Upper lobe of right lung (tissue), 1 donor: ENCODE results near the gene ARMC9. TPM values are rescaled to one million over a fixed set of nuclear protein-coding genes. Genes with fewer than 3 reads are reported as not detected.
A peak's percentile ranks its signal among the peaks of the same experiment; 100 is the strongest.

Experiments
- ATAC-seq: fragments of 200-7000 bp; cut with Tn5 transposase; one replicate; pipeline ENCODE4 v1.9.1; 2020; ENCODE audit warnings: mild to moderate bottlenecking, moderate library complexity
- DNase-seq: peaks from one replicate; pipeline ENCODE4 v3.0.0-alpha.2; 2020
- H3K27ac ChIP-seq: fragments of 200-600 bp; one replicate; pipeline ENCODE4 v1.8.0; 2022
- H3K27me3 ChIP-seq: fragments of 200-600 bp; one replicate; pipeline ENCODE4 v1.8.0; 2022; ENCODE audit warnings: mild to moderate bottlenecking
- H3K36me3 ChIP-seq: fragments of 200-600 bp; one replicate; pipeline ENCODE4 v1.8.0; 2022
- H3K4me1 ChIP-seq: fragments of 200-600 bp; one replicate; pipeline ENCODE4 v1.8.0; 2022
- H3K4me3 ChIP-seq: fragments of 200-600 bp; one replicate; pipeline ENCODE4 v1.8.0; 2022; ENCODE audit warnings: mild to moderate bottlenecking
- H3K9me3 ChIP-seq: fragments of 200-600 bp; one replicate; pipeline ENCODE4 v1.8.0; 2022
- intact Hi-C: fragments of 100-400 bp; cut with DNase I; formaldehyde crosslinking; loops from one replicate; pipeline ENCODE4 v1.11.0; 2022
- total RNA-seq: library from RNA; stranded (reverse); fragmentation: NEBNext Ultra II Directional; extraction: Animal tissue kit (Norgen Biotek cat#: 25700); gene quantifications from one replicate; pipeline ENCODE4 v1.2.1, GENCODE V29; 2021
- TF ChIP-seq, protein P1 (sequence below): fragments of 200-600 bp; IDR thresholded peaks from one replicate; pipeline ENCODE4 v1.8.0; 2022; ENCODE audit warnings: antibody characterized with exemption
- donor health status: DM: no; HTN: yes; CAD: no; lungs with severe emphysema.

ARMC9 gene
- total RNA-seq, 1 donor from 2014 or later, result 37.1 TPM

DNA sequence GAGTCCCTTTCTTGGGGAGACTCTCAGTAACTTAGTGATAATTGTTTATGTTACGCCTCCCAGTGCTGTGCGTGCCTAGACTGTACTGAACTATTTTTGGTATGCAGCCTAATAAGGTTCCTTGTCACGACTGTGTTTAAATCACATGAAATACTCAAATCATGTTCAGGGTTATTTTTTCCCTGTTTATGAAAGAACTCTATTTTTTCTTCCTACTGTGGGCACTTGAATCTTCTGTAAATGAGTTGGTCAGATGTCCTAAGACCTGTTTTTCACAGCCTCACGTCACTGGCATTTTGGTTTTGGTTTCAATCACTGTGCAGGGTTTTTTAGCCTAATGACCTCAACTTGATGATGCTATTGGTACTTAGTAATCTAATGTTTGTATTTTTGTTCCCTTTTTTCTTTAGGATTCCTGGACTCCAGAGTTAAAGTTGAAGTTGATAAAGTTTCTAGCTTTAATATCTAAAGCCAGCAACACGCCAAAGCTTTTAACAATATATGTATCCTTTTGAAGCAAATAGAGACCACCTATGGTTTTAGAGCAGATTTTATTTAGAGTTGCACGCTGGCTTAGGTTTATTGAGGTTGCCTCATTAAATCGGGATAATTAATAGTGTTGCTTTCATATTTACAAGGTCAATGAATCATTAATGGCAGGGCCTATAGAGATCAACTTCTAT, 24.0 kb downstream of the ARMC9 start:
- Histone ChIP-seq H3K4me3 (no peak overlapping the region), H3K27ac (peak overlapping the region; percentile 67), H3K4me1 (peaks cover 11% of the 10 kb centered on the region), H3K27me3 (no peaks in the 10 kb centered on the region), H3K9me3 (no peaks in the 10 kb centered on the region), H3K36me3 (peaks cover 6% of the 10 kb centered on the region)
- DNase-seq (no peak), ATAC-seq (no peak)
- intact Hi-C loops, result loop anchor here (10.0 kb wide), 1 partner anchor 172 kb away; the partner anchor contains the start of gene B3GNT7
- TF ChIP-seq, protein P1, sequence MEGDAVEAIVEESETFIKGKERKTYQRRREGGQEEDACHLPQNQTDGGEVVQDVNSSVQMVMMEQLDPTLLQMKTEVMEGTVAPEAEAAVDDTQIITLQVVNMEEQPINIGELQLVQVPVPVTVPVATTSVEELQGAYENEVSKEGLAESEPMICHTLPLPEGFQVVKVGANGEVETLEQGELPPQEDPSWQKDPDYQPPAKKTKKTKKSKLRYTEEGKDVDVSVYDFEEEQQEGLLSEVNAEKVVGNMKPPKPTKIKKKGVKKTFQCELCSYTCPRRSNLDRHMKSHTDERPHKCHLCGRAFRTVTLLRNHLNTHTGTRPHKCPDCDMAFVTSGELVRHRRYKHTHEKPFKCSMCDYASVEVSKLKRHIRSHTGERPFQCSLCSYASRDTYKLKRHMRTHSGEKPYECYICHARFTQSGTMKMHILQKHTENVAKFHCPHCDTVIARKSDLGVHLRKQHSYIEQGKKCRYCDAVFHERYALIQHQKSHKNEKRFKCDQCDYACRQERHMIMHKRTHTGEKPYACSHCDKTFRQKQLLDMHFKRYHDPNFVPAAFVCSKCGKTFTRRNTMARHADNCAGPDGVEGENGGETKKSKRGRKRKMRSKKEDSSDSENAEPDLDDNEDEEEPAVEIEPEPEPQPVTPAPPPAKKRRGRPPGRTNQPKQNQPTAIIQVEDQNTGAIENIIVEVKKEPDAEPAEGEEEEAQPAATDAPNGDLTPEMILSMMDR, result no peak

DNA sequence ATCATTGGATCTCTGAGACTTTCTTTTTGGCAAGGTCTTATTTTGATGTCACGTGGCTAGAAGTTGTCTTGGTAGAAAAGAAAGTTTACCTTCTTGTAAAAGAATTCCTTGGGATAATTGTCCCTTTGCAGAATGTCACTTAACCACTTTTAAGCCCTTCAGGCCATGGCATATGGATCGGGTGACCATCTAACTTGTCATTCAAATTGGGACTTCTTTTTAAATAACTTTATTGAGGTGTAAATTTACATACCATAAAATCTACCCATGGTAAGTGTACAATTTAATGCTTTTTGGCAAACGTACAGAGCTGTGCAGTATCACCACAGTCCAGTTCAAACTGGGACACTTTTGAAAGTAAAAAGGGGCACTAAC, 24.6 kb downstream of the ARMC9 start:
- Histone ChIP-seq H3K4me3 (no peak overlapping the region), H3K27ac (peak overlapping the region; percentile 67), H3K36me3 (peaks cover under 1% of the 10 kb centered on the region), H3K4me1 (peaks cover 16% of the 10 kb centered on the region), H3K27me3 (no peaks in the 10 kb centered on the region), H3K9me3 (no peaks in the 10 kb centered on the region)
- TF ChIP-seq, protein P1, result no peak
- no peak for DNase-seq
- no peak for ATAC-seq
- intact Hi-C loops, result loop anchor here (10.0 kb wide), 1 partner anchor 172 kb away; the partner anchor contains the start of gene B3GNT7

DNA sequence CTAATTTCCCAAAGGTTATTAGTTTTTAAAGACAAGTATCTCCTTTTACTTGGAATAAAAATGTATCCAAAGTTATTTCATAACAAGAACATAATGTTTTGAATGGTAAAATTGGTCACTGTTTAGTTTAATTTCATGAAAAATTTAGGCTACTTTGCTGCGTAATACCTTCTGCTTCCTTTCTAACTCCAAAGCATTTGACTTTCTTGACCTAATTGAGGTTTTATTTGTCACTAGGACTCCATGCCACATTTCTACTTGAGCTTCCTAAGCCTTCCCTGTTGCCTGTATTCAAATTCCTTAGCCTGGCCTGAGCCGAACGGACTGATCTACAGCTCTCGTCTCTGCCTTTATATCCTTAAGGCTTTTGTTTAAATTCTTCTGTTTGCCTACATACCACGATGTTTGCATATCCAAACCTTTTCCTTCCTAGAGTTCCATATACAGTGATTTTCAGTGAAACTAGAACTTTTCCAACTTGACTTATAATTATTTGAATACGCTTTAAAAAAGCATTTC, 25.1 kb downstream of the ARMC9 start:
- H3K27ac ChIP-seq, result peak overlapping the region; percentile 67
- TF ChIP-seq, protein P1, result no peak
- DNase-seq, result no peak
- no peaks in the 10 kb centered on the region for H3K9me3 ChIP-seq
- H3K36me3 ChIP-seq, result no peaks in the 10 kb centered on the region
- H3K4me3 ChIP-seq, result no peak overlapping the region
- intact Hi-C loops, result loop anchor here (10.0 kb wide), 1 partner anchor 171 kb away; the partner anchor contains the start of gene B3GNT7
- H3K4me1 ChIP-seq, result peaks cover 16% of the 10 kb centered on the region
- ATAC-seq, result no peak
- no peaks in the 10 kb centered on the region for H3K27me3 ChIP-seq

DNA sequence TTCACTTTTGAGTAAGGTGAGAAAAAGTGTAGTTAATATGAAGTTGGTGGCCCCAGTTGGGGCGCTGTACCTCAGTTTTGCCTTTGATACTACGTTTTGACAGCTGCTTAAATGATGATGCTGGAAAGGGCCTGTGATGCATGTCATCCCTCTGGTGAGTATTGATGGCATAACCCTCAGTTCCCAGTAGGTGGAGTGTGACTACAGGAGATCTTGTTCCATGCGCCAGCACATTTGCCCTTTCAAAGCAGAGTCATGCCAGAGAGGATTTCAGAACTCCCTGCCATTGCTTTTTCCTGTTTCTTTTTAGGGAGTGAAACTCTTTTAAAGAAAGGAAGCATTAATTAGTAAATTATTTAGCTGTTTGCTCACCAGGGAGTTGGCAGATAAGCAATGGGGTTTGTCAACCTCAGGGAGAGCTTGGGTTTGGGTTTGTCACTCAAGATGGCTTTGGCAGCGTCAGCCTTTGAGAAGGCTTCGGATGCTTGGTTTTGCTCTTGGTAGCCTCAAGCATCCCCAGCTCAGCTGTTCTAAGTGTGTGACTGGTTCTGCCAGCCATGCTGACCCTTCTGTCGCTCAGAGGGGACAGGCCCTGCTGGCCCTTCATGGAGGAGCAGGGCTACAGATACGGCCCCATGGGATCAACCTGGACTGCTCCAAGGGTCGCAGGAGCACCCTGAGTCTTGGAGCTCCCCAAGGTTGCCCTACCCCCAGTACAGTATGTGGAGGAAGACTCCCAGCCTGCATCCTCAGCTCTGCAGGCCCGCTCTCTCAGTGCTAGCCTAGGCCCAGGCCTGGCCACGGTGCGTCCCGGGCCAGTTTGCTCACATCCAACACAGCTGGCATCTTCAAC, 29.1 kb downstream of the ARMC9 start:
- peak; percentile 99 for ATAC-seq
- Histone ChIP-seq H3K9me3 (no peaks in the 10 kb centered on the region), H3K4me3 (no peak overlapping the region), H3K27me3 (no peaks in the 10 kb centered on the region), H3K27ac (peak overlapping the region; percentile 45), H3K4me1 (peaks cover 10% of the 10 kb centered on the region), H3K36me3 (no peaks in the 10 kb centered on the region)
- TF ChIP-seq, protein P1, result peak; percentile 80
- DNase-seq, result no peak
- intact Hi-C loops, result loop anchor here (5.0 to 10.0 kb wide), 2 partner anchors 167 to 185 kb away; partner anchors contain the start of gene B3GNT7

DNA sequence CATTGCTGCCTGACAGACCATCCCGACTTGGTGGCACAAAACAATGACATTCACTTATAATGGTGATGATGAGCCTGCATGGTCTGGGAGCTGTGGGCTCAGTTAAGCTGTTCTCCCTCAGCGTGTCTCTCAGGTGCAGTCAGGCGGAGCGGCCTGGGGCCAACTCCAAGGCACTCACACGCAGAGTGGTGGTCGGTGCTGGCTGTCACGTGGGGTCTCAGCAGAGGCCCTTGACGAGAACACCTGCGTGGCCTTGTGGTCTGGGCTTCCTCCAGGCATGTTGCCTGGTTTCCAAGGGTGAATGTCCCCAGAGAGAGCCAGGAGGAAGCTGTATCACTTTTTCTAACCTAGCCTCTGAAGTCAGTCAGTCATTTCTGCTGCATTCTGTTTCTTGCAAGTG, 29.8 kb downstream of the ARMC9 start:
- peak overlapping the region; percentile 45 for H3K27ac ChIP-seq
- no peaks in the 10 kb centered on the region for H3K36me3 ChIP-seq
- H3K27me3 ChIP-seq, result no peaks in the 10 kb centered on the region
- DNase-seq (no peak), ATAC-seq (no peak)
- peaks cover 6% of the 10 kb centered on the region for H3K4me1 ChIP-seq
- H3K4me3 ChIP-seq, result no peak overlapping the region
- intact Hi-C loops, result loop anchor here (5.0 to 10.0 kb wide), 2 partner anchors 167 to 184 kb away; partner anchors contain the start of gene B3GNT7
- H3K9me3 ChIP-seq, result no peaks in the 10 kb centered on the region
- TF ChIP-seq, protein P1, result no peak
